Stimulated activated CD8-positive, alpha-beta memory T cell treated with anti-CD3 and anti-CD28 coated beads, Interleukin-4, amount 100 ng/mL, for 4 hours (primary cell): ENCODE measurements around the gene FAM50B.

ENCODE experiments used
- DNase-seq, 2 donors: peaks; one replicate each; pipeline ENCODE4 v3.0.0-alpha.2; 2020; ENCODE audit warnings: low read depth in 2 of 2, low spot score in 1 of 2

Gene FAM50B

DNA sequence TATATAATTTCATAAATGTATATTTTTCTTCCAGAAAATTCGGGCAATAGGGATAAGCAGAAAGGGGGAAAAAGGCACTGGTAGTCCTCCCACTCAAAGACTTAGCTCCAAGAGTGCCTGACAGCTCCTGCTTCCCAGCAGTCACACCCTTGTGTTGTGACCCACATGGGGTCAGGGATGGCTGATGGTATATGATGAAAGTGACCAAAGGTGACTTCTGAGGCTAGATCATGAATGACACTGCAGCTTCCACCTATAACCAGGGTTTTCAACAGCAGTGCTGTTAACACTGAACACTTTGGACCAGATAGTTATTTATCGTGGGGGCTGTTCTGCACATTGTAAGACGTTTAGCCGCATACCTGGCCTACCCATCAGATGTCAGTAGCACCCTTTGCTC lies 22.3 kb downstream of the FAM50B start:
- DNase-seq = no peak

DNA sequence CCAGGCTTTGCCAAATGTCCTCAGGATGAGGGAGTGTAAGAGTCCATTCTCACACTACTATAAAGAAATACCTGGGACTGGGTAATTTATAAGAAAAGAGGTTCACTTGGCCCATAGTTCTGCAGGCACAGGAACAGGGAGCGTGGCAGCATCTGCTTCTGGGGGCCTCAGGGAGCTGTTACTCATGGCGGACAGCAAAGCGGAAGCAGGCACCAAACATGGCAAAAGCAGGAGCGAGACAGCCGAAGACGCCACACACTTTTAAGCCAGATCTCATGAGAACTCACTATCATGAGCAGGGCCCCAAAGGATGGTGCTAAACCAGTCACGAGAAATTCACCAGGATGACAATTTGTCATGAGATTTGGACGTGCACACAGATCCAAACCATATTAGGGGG lies 22.8 kb downstream of the FAM50B start:
- DNase-seq = no peak

DNA sequence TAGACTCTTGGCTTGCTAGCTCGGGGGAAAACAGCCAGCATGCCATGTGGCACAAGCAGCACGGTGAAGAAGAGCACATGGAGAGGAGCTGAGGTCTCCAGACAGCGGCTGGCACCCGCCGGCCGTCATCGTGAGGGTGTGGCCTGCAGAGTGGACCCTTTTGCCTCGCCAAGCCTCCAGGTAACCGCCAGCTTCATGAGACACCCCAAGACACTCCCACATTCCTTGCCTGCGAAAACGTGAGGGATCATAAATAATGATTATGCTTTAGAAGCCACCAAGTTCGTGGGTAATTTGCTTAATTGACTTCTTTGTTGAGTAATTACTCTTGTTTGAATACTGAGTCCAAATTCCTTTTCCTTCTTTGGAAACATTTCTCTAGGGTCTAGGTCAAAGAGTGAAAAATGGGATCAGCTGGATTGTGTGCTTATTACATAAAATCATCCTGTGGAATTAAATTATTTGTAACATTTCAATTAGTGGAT lies 23.2 kb downstream of the FAM50B start:
- no peak for DNase-seq

DNA sequence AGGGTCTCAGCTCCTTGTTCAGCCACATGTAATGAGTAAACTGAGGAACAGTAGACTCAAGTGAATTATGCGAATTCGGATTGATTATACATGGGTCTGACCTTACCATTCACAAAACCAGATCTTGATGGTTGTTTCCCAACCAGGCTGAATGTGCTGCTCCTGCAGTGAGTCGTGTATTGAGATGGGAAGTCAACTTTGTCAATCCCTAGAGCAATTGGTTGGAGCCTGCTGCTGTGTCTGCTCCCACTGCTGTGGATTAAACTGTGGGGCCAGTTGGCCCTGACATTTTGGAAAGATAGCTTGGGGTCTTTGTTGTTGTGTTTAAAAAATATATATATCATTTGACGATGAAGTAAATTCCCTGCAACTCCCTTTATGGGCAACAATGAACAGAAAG lies 23.9 kb downstream of the FAM50B start:
- DNase-seq = no peak

DNA sequence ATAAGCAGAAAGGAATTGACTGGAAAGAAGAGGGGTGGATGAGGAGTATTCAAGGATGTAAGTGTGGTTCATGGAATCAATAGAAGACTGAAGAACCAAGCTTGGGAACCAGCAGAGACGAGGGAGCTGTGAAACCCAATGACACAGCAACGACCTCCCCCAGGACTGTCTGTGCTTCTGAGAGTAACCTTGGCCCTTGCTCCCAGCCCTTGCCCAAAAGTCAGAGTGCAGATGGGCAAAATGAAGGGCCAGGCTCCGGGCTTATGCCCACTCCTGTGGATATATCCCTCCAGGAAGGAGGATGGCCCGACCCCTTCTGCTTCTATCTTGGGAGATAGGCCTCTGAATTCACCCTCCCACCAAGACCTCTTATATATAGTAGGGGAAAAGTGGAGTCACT lies 24.9 kb downstream of the FAM50B start:
- no peak for DNase-seq

DNA sequence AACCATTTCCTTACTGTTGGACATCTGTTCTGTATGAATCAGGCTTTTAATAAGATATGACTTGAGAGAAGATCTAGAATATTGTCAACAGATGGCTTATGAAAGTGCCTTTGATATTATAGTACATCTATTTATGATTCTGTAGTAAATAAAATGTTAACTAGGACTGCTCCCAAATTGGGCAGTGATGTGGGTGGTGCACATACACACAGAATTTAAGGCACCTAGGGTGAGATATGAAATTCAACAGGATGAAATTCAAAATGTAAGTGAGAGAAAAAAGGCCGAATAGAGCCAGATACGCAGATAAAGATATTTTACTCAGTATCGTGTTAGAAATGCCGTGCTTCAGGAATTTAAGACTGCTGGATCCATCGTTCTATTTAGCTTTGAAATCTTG lies 26.3 kb downstream of the FAM50B start:
- DNase-seq = no peak

DNA sequence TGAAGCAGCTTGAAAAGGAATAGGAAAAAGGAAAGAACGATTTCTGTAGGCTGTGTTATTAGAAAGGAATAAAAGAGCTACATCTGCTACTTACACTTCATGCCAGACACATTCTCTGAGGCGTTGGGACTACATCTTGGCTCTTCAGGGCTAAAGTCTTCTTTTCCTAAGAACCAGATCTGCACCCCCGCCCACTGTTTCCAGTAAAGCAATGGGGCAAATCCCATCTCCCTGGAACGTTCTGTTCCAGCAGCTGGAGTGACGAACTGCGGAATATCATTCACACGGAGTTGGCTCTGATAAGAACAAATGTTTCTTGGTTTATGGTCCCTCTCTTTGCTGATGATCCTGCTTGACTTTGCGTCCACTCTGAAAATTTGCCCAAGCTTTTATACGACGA lies 26.9 kb downstream of the FAM50B start:
- DNase-seq = no peak

DNA sequence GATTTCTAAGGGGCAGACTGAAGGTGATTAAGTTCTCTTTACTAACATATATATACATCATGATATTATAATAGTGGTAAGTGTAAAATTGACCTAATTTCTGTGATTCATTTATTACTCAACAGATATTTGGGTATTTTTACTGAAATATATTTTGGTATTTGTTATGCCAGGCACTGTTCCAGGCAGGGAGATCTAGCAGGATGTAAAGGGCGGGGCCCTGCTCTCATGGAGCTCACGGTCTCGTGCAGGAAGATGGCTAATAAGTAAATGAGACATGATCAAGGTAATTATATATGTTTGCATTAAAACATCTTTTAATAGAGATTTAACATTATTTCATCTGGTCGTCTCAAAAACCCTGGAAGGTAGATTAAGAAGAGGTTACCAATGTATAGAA lies 27.7 kb downstream of the FAM50B start:
- DNase-seq = no peak

DNA sequence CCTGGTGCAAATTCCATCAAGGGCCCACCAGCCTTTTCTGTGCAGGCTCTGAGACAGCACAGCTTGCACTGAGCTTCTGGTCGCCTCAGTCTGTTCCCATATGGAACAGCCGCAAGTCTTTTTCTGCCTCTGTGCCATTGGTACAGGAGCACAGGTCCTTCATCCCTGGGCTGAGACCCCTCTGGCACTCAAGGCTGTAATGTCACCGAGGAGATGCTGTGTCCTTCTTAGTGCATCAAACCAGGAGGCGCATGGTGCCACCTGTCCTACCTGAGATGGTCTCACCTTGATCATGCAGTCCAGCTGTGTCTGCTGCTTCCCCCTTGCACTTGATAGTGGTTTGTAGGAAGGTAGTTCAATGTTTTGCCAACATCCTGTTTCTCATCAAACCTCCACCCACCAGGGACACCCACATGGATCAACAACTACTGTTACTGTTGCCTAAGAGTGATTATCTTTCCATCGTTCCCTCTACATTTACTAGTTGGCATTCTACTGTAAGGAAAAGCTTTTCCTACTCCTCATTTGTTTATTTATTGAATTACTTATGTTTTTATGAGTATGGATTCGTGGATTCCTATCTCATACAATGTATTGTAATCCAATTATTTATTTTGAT lies 29.0 kb downstream of the FAM50B start:
- no peak for DNase-seq

DNA sequence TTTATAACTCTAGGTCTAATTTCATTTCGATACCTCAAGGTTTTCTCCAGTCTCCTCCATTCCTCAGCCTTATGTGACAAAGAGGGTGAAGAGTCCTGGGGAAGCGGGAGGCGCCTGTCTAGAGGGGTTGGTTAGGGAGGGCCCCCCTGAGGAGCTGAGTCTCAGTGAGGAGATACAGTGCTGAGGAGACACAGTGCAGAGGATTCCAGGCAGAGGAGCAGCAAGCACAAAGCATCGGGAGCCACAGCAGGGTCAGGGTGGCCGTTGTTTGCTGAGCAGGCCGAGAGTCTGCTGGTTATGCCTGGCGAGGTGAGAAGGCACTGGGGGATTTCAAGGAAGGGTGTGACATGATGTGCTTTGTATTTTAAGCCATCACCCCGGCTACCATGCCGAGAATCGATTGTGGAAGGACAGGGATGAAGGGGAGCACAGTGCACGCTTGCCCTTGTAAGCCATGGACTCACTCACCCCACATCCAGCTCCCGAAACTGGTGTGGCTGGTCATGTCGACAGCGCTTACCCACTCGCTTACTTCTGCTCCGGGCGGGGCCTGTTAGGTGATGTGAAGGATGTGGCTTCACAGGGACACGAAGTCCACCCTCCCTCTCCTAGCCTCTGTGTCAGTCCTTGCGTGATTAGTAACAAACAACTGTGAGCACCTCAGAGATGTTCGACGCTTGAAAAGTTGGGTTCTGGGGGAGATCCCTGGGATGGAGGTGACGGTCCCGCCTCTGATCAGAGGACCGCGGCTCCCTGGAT lies 30.2 kb downstream of the FAM50B start:
- no peak for DNase-seq

DNA sequence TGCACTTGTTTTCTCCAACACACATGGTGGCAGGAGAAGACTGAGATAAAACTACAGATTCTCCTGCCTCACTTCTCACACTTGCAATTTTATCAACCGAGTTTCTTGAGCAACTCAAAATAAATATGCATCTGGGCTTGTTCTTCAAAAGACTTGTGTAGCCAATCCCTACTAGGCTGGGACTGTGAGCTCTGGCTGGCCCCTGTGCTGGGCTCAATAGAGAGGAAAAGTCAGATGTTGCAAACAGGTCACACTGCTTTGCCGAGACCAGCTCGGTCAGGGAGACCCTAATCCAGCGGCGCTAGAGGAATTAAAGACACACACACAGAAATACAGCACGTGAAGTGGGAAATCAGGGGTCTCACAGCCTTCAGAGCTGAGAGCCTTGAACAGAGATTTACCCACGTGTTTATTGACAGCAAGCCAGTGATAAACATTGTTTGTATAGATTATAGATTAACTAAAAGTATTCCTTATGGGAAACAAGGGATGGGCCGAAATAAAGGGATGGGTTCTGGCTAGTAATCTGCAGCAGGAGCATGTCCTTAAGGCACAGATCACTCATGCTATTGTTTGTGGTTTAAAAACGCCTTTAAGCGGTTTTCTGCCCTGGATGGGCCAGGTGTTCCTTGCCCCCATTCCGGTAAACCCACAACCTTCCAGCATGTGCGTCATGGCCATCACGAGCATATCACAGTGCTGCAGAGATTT lies 32.7 kb downstream of the FAM50B start:
- no peak for DNase-seq

DNA sequence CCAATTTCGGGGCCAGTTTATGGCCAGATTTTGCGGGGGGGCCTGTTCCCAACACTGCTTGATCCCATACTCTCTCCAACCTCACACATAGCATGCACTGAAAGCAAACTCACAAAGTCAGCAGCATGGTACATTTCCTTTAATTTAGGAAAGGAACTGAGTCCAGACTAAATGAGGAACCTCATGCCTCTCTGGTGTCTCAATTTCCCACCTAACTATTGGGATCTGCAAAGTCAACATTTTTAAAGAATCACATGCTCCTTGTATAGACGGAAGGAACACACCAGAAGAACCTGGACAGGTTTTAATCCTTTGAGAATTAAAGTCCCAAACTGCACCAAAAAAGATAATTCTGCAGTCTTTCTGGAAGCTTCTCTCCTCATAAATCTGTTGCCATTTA lies 33.3 kb downstream of the FAM50B start:
- no peak for DNase-seq

DNA sequence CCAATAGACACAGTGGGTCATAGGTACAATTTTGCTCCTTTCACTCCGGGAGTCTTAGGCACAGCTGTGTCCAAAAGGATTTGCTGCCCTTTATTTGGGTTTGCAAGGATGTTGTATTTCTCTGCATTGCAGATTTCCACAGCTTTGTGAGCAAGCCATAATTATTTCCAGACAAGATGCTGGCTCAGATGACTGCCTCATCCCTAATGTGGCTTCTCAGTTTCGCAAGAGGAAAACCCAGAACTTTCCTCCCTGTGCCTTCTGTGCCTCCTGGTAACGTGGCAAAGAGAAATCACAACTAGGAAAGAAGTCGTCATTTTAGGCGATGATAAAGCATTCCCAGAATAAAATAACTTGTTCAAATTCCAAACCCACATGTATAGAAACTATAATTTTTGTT lies 33.7 kb downstream of the FAM50B start:
- DNase-seq = no peak

DNA sequence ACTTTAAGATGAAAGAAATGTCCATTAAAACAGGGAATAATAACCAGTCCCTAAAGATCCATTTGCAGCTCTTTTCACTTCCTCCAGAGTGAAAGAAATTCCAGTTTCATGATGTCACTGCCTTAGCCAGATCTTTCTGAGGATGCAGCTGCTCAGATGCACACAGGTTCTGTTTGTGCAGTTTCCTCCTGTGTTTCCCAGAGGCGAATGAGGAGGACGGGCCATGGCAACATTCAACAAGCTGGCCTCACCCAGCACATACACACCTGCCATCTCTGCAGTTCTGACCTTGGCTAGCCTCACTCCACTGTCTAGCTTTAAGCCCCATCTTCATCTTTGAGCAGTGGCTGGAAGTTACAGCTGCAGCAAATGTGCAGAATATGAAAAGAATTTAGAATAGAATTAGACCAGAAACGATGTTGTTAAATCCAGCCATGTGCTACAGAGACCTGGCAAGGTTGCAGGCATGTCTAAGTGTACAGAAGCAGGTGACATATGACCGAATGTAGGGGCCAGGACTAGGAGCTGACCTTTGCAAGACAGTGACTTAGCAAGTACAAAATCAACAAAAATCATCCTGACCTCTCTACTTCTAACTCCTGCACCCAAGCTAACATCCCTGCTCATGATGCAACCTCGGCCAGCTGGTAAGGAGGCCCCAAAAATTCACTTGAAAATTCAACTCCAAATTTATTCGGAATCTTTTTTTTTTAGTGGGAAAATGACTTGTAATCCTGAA lies 35.0 kb downstream of the FAM50B start:
- DNase-seq = no peak

DNA sequence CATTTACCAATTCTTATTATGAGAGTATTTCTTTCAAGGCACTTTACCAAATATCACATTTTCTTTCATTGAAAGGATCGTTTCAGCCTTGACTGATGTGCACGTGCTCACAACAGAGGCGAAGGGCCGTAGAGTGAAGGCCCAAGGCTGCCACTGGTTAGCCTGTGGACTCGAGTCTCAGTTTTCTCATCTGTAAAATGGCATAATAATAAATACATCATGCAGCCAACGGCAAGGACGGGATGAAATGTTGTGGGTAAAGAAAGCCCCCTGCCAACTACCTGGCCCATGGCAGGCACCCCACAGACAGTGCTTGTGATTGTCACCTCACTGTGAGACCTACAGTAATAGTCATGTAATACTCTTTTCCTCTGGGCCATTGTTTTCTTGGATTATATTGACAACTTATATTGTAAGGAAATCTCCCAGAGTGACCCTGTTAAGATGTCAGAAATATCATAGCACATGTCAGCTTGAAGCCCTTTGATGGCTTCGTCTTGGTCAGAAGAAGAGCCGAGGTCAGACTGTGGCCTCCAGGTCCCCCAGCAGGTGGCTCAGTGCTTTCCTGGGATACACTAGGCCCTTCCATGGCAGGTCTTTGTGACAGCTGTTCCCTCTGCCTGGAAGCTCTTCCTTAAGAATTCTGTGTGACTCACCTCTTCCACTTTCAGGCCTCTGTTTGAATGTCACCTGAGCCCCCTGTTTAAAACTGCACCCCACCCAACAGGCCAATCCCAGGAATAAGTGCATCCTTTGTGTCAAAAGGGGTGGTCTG lies 36.3 kb downstream of the FAM50B start:
- no peak for DNase-seq

DNA sequence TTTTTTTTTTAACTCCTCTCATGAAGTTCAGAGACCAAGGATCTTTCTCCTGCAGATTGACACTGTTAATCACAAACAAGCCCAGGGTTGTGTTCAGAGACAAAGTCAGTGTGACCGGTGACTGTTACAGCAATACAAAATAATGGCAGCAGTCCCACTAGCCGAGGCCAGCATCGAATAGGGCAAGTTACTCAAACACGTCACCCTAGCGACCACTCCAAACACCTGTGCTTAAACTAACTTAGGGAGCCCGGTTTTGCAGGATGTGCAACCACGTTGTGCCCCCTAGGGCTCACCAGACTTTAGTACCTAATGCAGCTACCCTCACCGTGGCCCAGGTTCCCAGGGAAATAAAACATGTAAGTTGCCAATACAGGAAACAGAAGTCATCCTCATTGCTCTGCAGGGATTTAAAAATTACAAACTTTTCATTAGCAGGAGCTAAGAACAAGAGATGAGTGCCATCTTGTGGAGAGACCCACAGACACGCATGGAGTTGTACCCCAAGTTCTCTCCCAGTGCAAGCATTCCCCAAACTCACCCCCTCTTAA lies 38.1 kb downstream of the FAM50B start:
- DNase-seq = no peak

DNA sequence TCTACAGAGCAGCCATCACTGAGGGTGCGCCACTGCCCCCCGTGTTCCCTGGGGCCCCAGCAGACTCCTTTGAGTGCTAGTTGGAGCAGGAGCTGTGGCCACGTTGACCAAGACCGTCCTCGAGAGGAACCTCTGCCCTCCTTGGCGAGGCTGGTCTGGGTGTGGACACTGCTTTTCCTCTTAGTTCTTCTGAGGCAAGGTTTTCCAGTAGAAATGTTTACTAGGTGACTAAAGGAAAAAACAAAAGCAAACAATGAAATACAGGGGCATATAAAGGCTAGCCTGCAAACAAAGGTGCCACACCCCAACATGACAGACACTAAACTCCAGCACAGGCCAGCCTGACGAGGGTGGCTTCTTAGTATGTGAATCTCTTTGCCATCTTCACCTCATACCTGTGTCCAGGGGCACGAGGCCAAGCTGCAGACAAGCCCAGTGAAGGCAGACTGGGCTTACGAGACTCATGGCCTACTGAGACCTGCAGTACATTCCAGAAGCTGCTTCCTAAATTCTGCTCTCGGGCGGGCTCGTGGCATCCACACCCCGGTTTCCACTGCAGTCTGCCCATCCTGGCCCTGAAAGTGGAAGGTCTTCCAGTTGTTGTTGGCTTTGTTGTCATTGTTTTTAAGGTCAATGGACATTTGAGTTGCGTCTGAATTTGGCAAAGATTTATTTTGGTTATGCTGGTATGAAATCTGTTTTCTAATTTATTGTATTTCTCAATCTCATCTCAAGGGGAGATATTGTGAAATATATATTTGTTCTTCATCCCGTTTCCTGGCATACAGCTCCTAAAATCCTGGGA lies 39.2 kb downstream of the FAM50B start:
- no peak for DNase-seq

DNA sequence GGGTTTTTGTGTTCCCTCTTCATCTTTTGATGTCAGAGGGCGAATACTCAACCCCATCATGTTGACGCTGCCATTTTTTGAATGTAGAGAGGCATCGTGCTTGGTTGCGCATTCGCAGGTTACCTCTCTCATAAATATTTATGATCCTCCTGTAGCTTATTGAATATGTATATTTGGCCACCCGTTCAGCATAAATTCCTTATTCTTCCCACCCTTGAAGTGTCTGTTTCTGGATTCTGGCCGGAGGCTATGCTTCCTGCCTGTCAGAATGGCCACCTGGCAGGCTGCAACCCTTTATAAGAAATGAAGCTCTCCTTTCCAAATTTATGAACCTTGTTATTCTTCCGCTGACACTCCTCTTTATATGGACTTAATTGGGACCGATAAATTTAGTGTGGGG lies 40.9 kb downstream of the FAM50B start:
- no peak for DNase-seq

DNA sequence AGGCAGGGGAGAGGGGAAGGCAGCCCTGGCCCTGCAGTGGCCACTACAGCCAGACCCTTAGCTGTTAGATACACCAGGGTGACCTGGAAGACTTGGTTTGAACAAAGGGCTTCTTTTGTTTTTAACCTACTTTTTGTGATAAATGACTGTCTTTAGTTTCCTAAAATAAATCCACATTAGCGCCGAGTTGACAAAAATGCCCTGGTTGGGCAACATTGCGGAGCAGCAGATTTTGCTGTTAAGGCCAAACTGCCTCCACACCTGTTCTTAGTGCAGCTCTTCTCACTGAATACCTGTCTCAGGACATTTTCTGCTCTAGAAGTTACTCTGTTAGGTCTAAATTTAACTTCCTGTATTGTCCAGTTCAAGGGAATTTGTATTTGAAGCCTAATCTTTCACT lies 42.7 kb downstream of the FAM50B start:
- no peak for DNase-seq

DNA sequence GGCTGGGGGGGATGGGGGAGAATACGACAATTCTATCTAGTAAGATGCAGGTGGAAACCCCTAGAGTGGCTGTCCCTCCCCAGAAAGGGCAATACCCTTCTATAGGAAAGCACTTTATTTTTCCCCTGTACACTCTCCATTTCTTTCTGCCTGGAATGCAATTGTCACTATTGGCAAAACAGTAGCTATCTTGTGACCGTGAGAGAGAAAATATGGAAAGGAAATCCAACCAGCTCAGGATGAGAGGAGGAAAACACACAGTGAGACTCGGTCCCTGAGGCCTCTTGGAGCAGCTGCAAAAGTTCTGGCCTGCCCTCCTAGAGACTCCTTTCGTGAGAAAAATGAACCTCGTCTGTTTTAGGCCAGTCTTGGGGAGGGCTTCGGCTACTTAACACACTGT lies 43.4 kb downstream of the FAM50B start:
- DNase-seq = no peak
